CD4-positive, alpha-beta T cell treated with Interleukin-10 for 1 hour (primary cell): Measurements from ENCODE around the gene POLR3H.
"Not testable (repeated sequence)": the region's sequence is repeated elsewhere in the genome, so short reads cannot be mapped to it uniquely, and the experiment has no call there.

Experiments used
- DNase-seq: peaks from one replicate; pipeline ENCODE4 v3.0.0-alpha.2; 2020

The POLR3H gene

DNA sequence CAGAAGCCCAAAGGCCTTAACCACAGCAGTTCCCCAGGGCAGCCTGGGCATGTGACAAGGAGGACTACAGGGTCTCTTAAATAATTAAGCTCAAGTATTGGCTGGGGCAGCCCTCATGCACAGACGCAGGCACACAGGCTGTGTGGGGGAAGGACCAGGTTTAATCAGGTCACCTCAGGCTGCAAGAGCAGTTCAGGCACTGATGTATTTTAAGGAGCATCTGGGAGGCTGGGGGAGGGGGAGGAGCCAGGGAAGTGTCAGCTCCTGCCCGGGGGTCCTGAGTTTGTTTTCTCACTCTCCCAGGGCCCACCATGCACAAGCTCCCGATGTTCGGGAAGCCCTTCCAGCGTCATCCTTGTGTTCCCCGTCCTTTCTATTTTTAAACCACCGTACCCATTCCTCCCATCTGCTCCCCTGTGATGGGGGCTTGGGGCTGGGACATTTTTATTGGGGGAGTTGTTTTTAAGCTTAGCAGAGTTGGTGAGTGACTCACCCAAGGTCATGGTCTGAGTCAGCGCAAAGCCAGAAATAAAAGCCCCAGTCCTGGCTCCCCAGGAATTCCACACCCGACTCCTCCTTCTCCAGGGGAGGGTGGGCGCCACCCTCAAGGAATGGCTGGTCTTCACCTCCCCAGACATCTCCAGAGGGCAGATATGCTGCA is 18.9 kb upstream of the POLR3H start:
- no peak for DNase-seq

DNA sequence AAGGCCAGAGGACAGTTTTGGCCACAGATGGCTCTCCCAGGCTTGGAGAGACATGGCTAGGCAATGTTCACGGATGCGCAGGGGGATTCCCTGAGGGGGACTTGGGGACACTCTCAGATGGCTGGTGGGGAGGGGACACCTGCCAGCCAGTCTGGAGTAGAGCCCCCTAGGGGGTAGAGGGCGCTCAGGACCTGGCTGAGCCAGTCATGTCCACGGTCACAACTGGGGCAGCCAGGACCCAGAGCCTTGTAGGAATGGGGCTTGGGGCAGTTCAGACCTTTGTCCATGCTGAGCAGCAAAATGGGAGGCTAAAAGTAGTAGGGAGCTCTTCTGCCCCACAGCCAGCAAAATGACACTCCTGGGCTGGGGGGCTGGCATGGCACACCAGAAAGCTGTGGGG is 18.2 kb upstream of the POLR3H start:
- no peak for DNase-seq

GRCh38 chr22:41561788-41562187 is 17.5 kb upstream of the POLR3H start:
- DNase-seq = no peak

DNA sequence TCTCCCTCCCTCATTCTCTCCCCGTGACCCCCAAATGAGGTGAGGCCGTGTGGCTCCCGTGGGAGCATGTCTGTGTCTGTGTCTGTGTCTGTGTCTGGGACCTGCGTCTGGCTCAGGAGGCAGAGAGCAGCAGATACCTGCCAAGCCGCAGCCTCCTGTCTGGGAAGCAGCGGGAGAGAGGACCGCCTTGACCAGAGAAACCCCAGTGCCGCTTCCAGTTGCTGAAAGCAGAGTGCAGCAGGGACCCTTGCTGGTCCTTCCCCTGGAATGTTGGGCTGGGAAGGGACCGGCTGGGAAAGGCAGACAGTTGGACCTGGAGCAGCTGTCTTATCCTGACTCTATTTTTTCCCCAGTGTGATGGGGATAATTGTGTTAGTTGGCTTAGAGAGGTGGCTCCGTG is 17.1 kb upstream of the POLR3H start:
- no peak for DNase-seq

- DNase-seq = no peak
These were observed 15.8 kb upstream of the POLR3H start for GRCh38 chr22:41560095-41560471.

DNA sequence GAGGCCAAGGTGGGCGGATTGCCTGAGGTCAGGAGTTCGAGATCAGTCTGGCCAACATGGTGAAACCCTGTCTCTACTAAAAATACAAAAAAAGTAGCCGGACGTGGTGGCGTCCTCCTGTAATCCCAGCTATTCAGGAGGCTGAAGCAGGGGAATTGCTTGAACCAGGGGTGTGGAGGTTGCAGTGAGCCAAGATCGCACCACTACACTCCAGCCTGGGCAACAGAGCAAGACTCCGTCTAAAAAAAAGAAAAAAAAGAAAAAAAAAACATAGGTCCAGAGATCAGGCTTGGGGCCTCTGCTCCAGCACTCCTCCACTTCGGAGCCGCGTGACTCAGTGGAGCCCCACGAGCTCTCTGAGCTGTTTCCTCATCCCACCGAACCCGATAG is 14.0 kb upstream of the POLR3H start:
- not testable (repeated sequence) for DNase-seq

GRCh38 chr22:41557401-41558240 is 13.4 kb upstream of the POLR3H start:
- DNase-seq = no peak

DNA sequence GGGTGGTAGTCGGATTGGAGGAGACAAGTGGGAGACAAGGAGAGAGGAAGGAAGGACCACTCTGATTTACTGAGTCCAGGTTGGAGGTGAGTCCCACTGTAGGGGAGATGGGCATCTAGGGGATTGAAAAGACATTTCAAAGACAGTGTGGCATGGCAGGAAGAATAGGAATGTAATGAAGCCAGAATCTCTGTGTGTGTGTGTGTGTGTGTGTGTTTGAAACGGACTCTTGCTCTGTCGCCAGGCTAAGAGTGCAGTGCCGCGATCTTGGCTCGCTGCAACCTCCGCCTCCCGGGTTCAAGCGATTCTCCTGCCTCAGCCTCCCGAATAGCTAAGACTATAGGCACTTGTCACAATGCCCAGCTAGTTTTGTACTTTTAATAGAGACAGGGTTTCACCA is 12.3 kb upstream of the POLR3H start:
- no peak for DNase-seq

GRCh38 chr22:41555325-41555982 is 11.2 kb upstream of the POLR3H start:
- DNase-seq = no peak

DNA sequence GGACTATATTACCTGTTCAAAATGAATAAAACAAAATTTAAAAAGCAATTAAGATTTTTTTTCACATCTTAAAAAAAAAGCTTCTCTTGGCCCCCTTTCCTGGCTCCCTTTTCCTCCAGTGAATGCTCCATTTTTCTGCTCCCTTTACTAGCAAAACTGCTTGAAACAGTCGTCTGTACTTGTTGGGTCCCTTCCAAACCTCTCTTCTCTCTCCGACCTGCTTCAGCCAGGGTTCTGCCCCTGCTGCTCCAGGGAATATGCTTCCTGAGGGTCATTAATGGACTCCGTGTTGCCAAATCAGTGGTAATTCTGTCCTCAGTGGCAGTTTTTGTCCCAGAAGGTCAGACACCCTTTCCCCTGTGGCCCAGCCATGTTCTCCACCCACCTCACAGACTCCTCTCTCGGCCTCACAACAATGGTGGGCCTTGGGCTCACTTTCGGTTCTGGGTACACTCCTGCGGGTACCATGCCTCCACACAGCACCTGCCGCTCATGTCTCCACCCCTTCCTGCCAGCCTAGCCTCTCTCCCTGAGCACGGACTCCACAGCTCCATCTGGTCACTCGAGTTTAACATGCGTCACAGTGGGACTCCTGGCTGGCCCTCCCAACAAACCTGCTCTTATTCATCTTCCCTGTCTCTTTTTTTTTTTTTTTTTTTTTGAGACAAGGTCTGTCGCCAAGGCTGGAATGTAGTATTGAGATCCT is 7.8 kb upstream of the POLR3H start:
- no peak for DNase-seq

DNA sequence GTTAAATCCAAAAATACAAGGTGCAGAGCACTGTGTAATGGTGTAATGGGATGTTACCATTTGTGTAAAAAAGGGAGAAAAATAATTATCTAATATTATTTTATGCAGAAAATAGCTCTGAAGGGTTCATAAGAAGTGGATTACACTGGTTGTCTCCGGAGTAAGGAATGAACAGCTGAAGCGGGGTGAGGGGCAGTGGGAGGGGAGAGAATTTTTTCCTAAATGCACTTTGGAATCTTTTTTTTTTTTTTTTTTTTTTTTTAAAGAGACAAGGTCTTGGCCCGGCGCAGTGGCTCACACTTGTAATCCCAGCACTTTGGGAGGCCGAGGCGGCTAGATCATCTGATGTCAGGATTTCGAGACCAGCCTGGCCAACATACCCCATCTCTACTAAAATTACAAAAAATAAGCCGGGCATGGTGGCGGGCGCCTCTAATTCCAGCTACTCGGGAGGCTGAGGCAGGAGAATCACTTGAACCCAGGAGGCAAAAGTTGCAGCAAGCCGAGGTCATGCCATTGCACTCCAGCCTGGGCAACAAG is 6.8 kb upstream of the POLR3H start:
- no peak for DNase-seq

- DNase-seq = no peak
These were observed 4.6 kb upstream of the POLR3H start for GRCh38 chr22:41548830-41549211.

DNA sequence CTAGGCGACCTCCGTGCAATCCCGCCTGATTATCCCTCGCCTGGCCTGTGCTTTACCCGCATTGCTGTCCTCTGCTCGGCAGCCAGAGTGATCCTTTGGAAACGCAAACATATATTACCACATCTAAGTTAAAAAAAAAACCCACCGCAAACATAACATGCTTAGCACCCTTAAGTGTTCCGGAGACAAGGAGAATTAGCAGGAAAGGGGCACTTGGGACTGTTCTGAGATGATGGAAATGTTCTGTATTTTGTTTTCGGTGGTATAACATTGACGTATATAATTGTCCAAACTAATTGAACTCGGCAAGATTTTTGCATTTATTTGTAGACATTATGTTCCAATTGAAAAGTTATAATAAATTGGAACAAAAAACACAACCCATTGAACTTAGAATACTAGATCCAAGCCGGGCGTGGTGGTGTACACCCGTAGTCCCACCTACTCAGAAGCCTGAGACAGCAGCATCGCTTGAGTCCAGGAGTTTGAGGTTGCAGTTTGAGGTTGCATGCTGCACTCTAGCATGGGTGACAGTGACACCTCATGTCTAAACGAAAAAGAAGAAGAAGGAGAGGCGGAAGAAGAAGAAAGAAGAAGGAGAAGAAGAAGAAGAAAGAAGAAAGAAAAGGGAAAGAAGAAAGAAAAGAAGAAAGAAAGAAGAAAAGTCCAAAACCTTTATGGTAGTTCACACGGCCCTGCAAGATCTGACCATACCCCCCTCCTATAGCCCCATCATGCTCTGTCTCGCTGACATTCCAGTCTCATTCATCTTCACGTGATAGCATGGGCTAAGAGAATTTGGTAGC is 604 bp upstream of the POLR3H start:
- DNase-seq = no peak

DNA sequence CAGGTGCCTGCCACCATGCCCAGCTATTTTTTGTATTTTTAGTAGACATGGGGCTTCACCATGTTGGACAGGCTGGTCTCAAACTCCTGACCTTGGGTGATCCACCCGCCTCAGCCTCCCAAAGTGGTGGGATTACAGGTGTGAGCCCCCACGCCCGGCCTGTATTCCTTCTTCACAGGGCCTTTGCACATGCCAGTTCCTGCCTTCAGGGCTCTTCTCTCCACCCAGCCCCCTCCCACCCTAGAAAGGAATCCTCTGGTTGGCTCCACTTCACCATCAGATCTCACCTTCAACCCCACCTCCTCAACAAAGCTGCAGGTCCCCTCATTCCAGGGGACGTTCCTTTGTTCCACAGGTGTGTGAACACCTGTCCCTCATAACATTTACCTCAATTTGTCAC is 2.0 kb downstream of the POLR3H start:
- DNase-seq = no peak

DNA sequence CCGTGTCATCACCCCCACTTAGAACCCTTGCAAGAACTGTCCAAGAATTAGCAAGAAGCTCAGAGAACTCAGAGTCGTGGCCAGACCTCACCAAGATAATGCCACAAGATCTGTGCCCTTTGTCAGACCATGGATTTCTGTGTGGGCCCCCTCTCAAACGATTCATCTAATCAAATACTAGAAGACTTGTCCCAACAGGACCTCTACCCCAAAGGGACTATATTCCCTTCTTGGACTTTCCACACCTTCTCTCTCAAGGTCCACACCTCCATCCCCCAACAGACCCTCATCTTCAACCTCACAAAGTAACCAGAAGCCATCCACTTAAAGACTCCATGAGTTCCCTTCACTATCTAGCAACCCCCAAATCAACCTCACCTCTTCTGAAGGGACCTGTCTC is 2.8 kb downstream of the POLR3H start:
- no peak for DNase-seq

DNA sequence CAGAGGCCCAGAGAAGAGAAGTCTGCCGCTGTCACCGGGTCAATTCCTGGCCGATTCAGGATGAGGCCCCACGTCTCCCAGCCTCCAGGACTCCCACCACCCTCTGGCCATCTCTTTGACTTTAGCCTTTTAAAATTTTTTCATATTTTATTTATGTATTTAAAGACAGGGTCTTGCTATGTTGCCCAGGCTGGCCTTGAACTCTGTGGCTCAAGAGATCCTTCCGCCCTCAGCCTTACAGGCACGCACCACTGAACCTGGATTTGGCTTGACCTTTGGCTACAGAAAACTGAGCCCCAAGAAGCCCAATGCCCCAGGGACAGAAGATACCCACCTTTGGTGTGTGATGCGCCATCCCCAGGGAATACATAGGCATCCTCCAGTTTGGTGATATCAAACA is 3.9 kb downstream of the POLR3H start:
- no peak for DNase-seq

DNA sequence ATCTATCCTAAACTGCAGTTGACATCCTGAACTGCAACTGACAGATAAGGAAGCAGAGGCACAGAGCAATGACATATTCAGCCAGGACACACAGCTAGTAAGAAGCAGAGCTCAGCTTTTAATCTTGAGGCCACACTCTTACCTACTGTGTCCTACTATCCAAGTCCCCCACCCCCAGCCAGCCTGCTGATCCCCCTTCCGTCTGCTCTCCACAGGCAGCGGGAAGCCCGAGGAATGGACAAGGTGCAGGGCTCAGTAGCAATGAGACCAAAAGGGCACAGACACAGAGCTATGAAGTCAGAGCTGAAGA is 4.3 kb downstream of the POLR3H start:
- DNase-seq = no peak

DNA sequence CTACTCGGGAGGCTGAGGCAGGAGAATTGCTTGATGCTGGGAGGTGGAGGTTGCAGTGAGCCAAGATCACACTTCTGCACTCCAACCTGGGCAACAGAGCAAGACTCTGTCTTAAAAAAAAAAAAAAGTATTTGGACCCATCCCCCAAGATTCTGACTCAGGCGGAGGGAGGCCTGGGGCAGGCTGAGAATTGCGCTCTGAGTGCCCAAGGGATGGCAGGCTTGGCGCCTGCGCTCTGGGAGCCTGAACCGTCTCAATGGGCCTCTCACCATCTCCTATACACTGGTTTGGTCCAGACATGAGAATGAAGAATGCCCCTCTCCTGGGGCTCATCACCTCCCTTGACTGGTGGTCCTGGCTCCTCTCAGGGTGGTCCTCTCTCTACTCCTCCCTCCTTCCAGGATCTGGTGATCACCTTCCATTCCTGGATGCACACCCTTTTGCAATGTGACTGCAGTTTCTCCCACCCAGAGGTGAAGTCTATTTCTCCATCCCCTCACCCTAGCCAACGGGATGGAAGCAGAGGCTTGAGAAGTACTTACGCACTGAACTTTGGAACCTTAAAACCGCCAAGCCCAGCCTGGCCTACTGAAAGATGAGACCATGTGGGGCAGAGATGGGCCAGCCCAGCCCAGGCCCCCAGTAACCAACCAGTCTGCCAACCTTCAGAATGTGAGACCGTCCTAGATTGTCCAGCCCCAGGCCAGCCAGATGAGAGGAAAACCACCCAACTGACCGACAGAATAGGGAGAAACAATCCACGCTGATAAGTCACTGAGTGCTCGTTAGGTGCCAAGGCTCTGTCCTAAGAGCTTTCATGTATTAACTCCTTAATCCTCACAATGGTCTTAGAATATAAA is 4.9 kb downstream of the POLR3H start:
- no peak for DNase-seq

DNA sequence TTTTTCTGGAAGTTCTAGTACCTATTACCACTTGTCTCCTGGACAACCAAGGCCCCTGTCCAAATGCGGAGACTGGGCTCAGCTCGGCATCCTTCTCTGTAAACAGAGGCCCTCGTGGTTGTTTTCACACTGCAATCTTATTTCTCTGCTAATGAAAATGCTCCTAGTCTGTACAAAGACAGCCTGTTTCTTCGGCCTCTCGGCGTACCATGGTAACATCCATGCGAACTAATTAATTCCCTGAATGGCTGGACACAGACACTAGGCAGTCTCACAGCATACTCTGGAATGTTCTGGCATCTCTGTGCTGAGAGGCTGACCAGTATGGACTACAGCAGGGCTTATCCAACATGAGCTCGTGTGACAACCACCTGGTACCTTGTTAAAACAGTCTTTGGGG is 5.7 kb downstream of the POLR3H start:
- no peak for DNase-seq

- no peak for DNase-seq
These were observed 7.1 kb downstream of the POLR3H start for GRCh38 chr22:41537203-41537602.

DNA sequence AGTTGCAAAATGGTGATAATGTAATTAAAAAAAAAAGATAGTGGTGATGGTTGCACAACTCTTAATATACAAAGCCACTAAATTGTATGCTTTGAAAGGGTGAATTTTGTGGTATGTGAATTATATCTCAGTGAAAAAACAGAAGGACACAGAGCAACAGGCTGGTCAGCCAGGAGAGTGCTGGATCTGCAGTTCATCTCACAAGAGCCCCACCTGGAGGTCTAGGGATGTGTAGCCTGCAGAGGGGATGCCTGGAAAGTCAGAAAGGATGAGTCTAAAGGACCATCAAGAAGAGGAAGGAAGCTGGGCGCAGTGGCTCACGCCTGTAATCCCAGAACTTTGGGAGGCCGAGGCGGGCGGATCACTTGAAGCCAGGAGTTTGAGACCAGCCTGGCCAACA is 9.0 kb downstream of the POLR3H start:
- DNase-seq = no peak

DNA sequence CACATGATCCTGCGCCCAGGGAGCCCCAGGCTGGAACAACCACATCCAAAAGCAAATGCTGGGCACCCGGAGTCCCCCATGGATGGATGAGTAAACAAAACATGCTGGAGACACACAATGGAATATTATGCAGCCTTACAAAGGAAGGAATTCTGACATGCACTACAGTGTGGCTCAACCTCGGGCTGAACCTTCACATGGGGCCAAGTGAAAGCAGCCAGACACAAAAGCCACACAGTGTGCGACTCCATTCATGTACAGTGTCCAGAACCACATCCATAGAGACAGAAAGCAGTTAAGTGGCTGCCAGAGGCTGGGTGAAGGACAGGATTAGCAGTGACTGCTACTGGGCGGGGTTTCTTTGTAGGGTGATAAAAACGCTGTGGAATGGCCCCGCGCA is 10.1 kb downstream of the POLR3H start:
- DNase-seq = no peak
